HepG2 (cell line): ENCODE measurements around the gene KDM6B. TPM values are rescaled to one million over a fixed set of nuclear protein-coding genes. Genes with fewer than 3 reads are reported as not detected.

Experiments used
- AFF4 ChIP-seq: sonication (generic); formaldehyde crosslinking; IDR thresholded peaks from 2 replicates; pipeline ENCODE4 v1.4.0; 2020; ENCODE audit warnings: missing genetic modification reagents
- ARID5B ChIP-seq: IDR thresholded peaks from 2 replicates; pipeline ENCODE4 v1.4.0; 2020; ENCODE audit warnings: mild to moderate bottlenecking, missing genetic modification reagents
- ATF3 ChIP-seq: sonication (generic); formaldehyde crosslinking; IDR thresholded peaks from 2 replicates; pipeline ENCODE4 v1.4.0; 2020; ENCODE audit warnings: missing genetic modification reagents
- FOSL1 ChIP-seq: sonication (generic); formaldehyde crosslinking; IDR thresholded peaks from 2 replicates; pipeline ENCODE4 v1.9.0; 2021; ENCODE audit warnings: missing genetic modification reagents, borderline replicate concordance
- FOXA3 ChIP-seq: IDR thresholded peaks from 2 replicates; pipeline ENCODE4 v1.6.1; 2016; ENCODE audit warnings: missing genetic modification reagents, missing compliant biosample characterization
- HOXA9 ChIP-seq: sonication (generic); formaldehyde crosslinking; IDR thresholded peaks from 2 replicates; pipeline ENCODE4 v1.8.1; 2022; ENCODE audit warnings: missing genetic modification reagents, mild to moderate bottlenecking, moderate library complexity, borderline replicate concordance
- KDM2A ChIP-seq: sonication (generic); formaldehyde crosslinking; IDR thresholded peaks from 2 replicates; pipeline ENCODE4 v1.4.0; 2020; ENCODE audit warnings: low read depth, missing genetic modification reagents, borderline replicate concordance
- KLF15 ChIP-seq: sonication (generic); formaldehyde crosslinking; IDR thresholded peaks from 2 replicates; pipeline ENCODE4 v1.8.1; 2023; ENCODE audit warnings: borderline replicate concordance, mild to moderate bottlenecking, inconsistent platforms, missing genetic modification reagents, mixed read lengths
- PBX3 ChIP-seq: sonication (generic); formaldehyde crosslinking; IDR thresholded peaks from 2 replicates; pipeline ENCODE4 v1.8.1; 2023; ENCODE audit warnings: missing genetic modification reagents, inconsistent platforms, borderline replicate concordance
- PITX1 ChIP-seq: sonication (generic); formaldehyde crosslinking; IDR thresholded peaks from 2 replicates; pipeline ENCODE4 v1.5.1; 2020; ENCODE audit warnings: mild to moderate bottlenecking, missing genetic modification reagents
- POLR2G ChIP-seq: fragments of 200-400 bp; formaldehyde crosslinking; IDR thresholded peaks from 2 replicates; pipeline ENCODE4 v1.6.1; 2018; ENCODE audit warnings: mild to moderate bottlenecking, low read depth, low read length, moderate library complexity
- RFX5 ChIP-seq: IDR thresholded peaks from 2 replicates; pipeline ENCODE4 v1.6.1; 2011; ENCODE audit warnings: low read depth, low read length, improper control_type of control experiment
- SOX5 ChIP-seq: IDR thresholded peaks from 2 replicates; pipeline ENCODE4 v1.6.1; 2016; ENCODE audit warnings: borderline replicate concordance
- TMF1 ChIP-seq: sonication (generic); formaldehyde crosslinking; IDR thresholded peaks from 2 replicates; pipeline ENCODE4 v1.8.1; 2022; ENCODE audit warnings: low read depth, missing genetic modification reagents
- TRIM24 ChIP-seq: sonication (generic); formaldehyde crosslinking; IDR thresholded peaks from 2 replicates; pipeline ENCODE4 v1.8.0; 2022; ENCODE audit warnings: mild to moderate bottlenecking, missing genetic modification reagents
- YEATS4 ChIP-seq: sonication (generic); formaldehyde crosslinking; IDR thresholded peaks from 2 replicates; pipeline ENCODE4 v1.4.0; 2020; ENCODE audit warnings: missing genetic modification reagents, borderline replicate concordance
- ZNF138 ChIP-seq: sonication (generic); formaldehyde crosslinking; IDR thresholded peaks from 2 replicates; pipeline ENCODE4 v1.5.0; 2020; ENCODE audit warnings: mild to moderate bottlenecking, low read depth, missing genetic modification reagents
- ZNF225 ChIP-seq: sonication (generic); formaldehyde crosslinking; IDR thresholded peaks from 2 replicates; pipeline ENCODE4 v1.4.0; 2020; ENCODE audit warnings: mild to moderate bottlenecking, missing genetic modification reagents
- ZNF501 ChIP-seq: sonication (generic); formaldehyde crosslinking; IDR thresholded peaks from 2 replicates; pipeline ENCODE4 v1.5.1; 2020; ENCODE audit warnings: mild to moderate bottlenecking, moderate library complexity, missing genetic modification reagents
- ZNF598 ChIP-seq: sonication (generic); formaldehyde crosslinking; IDR thresholded peaks from 2 replicates; pipeline ENCODE4 v1.5.1; 2020; ENCODE audit warnings: mild to moderate bottlenecking, missing genetic modification reagents, borderline replicate concordance
- ZNF660 ChIP-seq: sonication (generic); formaldehyde crosslinking; IDR thresholded peaks from 2 replicates; pipeline ENCODE4 v1.5.1; 2020; ENCODE audit warnings: mild to moderate bottlenecking, low read depth, missing genetic modification reagents, borderline replicate concordance
- polyA plus RNA-seq, 8 experiments: library from polyadenylated mRNA; depleted of rRNA in 3 of 8; stranded (reverse) in 7 of 8; unstranded in 1 of 8; fragments of >200 nt; fragmentation: Illumina TruSeq in 4 of 8; extraction: Trizol in 4 of 8; gene quantifications; 2 replicates each; pipeline versions ENCODE4 v1.2.1 to v1.2.3, GENCODE V29; 2011 to 2016; ENCODE audit warnings: low read depth in 4 of 8, missing spikeins in 1 of 8, mixed read lengths in 1 of 8; ENCODE audit not compliant: insufficient read depth in 1 of 8
- total RNA-seq, 5 experiments: library from RNA; depleted of rRNA; stranded (reverse); fragments of >200 nt; fragmentation: Illumina TruSeq; extraction: Trizol; gene quantifications; 2 replicates each; pipeline ENCODE4 v1.2.3, GENCODE V29; 2016; ENCODE audit warnings: low read depth in 1 of 5

KDM6B gene
- total and polyA plus RNA-seq, 2 of the 13 experiments (the other 11 are each of a cell fraction or from before 2014, with no cell fraction given), result 1.3 to 2.1 TPM

GRCh38 chr17:7833011-7833794 lies 814 bp upstream of the KDM6B start (continued):
- no peak for TF ChIP-seq TRIM24 (CRISPR knock-in tag)
- no peak for TF ChIP-seq ZNF138 (CRISPR knock-in tag)
- TF ChIP-seq PITX1, result 0 out of 2 replicates have a peak, but pooled peaks have one; percentile 7
- no peak; the same call in 1 of the 2 replicates for TF ChIP-seq ARID5B (CRISPR knock-in tag)
- TF ChIP-seq RFX5, result no peak
- TF ChIP-seq SOX5, result no peak
- no peak for TF ChIP-seq ZNF660 (CRISPR knock-in tag)
- TF ChIP-seq AFF4, result no peak
- no peak for TF ChIP-seq KDM2A (CRISPR knock-in tag)
- TF ChIP-seq PBX3 (CRISPR knock-in tag), result no peak
- TF ChIP-seq YEATS4 (CRISPR knock-in tag), result no peak
- TF ChIP-seq ZNF598 (CRISPR knock-in tag), result no peak
- no peak for TF ChIP-seq TMF1 (CRISPR knock-in tag)
- no peak for TF ChIP-seq FOXA3 (CRISPR knock-in tag)
- no peak for TF ChIP-seq KLF15 (CRISPR knock-in tag)
- TF ChIP-seq ZNF501, result 0 out of 2 replicates have a peak, but pooled peaks have one; percentile 52
- TF ChIP-seq ZNF225 (CRISPR knock-in tag), result no peak
- TF ChIP-seq POLR2G, result 0 out of 2 replicates have a peak, but pooled peaks have one; percentile 50
- no peak for TF ChIP-seq ATF3 (CRISPR knock-in tag)
- TF ChIP-seq HOXA9 (CRISPR knock-in tag), result no peak
- TF ChIP-seq FOSL1 (CRISPR knock-in tag), result no peak
